AG04450 (cell line): ENCODE data around the gene NLGN1. TPM values are rescaled to one million over a fixed set of nuclear protein-coding genes. Genes with fewer than 3 reads are reported as not detected.

Experiments
- CTCF ChIA-PET: fragments of 300-600, 350-600 bp; formaldehyde crosslinking; extraction: SDS; loops from one replicate; lab custom pipeline; 2022; ENCODE audit warnings: antibody characterized with exemption, inconsistent platforms; lab: Charles Lee
- POLR2A ChIA-PET: fragments of 350-600 bp; formaldehyde crosslinking; extraction: SDS; loops from one replicate; lab custom pipeline; 2021; ENCODE audit warnings: antibody characterized with exemption, inconsistent platforms; lab: Yijun Ruan, JAX
- DNase-seq: peaks from one replicate; pipeline ENCODE4 v3.0.0-alpha.2; 2011; ENCODE audit warnings: low read depth, low spot score
- H3K27ac ChIP-seq: one replicate; pipeline ENCODE4 v1.5.1; 2012; ENCODE audit warnings: low read depth, low read length, control low read depth
- H3K27me3 ChIP-seq: one replicate; pipeline ENCODE4 v1.6.0; 2012; ENCODE audit warnings: low read length; ENCODE audit not compliant: control insufficient read depth, insufficient read depth
- H3K4me3 ChIP-seq: 2 replicates; pipeline ENCODE4 v1.5.1; 2011; ENCODE audit warnings: mild to moderate bottlenecking, low read depth, low read length, control low read depth
- H3K9me3 ChIP-seq: 2 replicates; pipeline ENCODE4 v1.5.1; 2012; ENCODE audit warnings: low read length; ENCODE audit not compliant: control insufficient read depth, insufficient read depth
- polyA plus RNA-seq: library from polyadenylated mRNA; depleted of rRNA; stranded (reverse); fragments of >200 nt; gene quantifications from 2 replicates; pipeline ENCODE4 v1.2.3, GENCODE V29; 2011
- TF ChIP-seq, protein P1 (sequence below): IDR thresholded peaks from 2 replicates; pipeline ENCODE4 v1.5.1; 2011; ENCODE audit warnings: low read depth, low read length, control low read depth, inconsistent platforms

NLGN1 gene
- polyA plus RNA-seq, 1 experiment: 1.7 TPM

DNA sequence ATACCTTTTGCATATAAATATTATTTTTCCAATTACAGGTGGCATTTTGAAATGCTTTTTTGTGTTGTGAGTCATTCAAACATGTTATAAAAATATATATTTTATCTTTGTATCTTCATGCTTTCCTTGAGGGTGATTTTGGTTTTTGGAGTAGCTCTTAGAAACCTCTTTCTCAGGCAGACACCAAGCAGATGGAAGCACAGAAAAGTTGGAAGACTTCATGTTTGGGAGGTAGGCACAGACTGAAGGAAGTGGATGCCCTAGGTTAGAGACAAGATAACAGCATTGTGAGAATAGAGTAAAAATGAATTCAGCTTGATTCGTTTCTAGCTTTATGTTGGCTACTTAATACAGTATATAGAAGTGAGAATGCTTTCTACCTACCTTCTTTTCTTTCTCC, 338.3 kb downstream of the NLGN1 start:
- no peak for DNase-seq
- ChIA-PET CTCF (no interaction called here), POLR2A (no interaction called here)
- Histone ChIP-seq H3K9me3 (no peaks in the 10 kb centered on the region), H3K27ac (no peak overlapping the region), H3K4me3 (no peak overlapping the region), H3K27me3 (no peaks in the 10 kb centered on the region)
- TF ChIP-seq, protein P1, sequence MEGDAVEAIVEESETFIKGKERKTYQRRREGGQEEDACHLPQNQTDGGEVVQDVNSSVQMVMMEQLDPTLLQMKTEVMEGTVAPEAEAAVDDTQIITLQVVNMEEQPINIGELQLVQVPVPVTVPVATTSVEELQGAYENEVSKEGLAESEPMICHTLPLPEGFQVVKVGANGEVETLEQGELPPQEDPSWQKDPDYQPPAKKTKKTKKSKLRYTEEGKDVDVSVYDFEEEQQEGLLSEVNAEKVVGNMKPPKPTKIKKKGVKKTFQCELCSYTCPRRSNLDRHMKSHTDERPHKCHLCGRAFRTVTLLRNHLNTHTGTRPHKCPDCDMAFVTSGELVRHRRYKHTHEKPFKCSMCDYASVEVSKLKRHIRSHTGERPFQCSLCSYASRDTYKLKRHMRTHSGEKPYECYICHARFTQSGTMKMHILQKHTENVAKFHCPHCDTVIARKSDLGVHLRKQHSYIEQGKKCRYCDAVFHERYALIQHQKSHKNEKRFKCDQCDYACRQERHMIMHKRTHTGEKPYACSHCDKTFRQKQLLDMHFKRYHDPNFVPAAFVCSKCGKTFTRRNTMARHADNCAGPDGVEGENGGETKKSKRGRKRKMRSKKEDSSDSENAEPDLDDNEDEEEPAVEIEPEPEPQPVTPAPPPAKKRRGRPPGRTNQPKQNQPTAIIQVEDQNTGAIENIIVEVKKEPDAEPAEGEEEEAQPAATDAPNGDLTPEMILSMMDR: no peak

DNA sequence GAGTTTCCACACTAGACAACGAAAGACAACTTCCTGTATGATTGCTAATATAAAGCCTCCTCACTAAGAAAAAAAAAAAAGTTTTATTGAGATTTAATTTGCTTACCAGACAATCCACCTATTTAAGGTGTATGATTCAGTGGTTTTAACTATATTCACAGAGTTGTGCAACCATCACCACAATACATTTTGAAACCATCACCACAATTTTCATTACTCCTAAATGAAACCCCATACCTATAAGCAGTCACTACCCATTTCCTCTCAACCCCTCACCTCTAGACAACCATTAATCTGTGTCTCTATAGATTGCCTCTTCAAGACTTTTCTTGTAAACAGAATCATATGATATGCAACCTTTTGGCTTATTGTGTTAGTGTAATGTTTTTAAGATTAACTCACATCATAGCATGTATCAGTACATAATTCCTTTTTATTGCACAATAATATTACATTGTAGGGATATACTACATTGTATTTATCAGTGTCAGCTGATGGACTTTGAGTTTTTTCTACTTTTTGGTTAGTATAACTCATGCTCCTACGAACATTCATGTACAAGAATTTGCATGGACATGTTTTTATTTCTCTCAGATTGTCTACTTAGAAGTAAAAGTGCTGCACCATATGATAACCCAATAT, 339.7 kb downstream of the NLGN1 start:
- Histone ChIP-seq H3K9me3 (no peaks in the 10 kb centered on the region), H3K27ac (no peak overlapping the region), H3K27me3 (no peaks in the 10 kb centered on the region), H3K4me3 (no peak overlapping the region)
- POLR2A ChIA-PET: no interaction called here
- DNase-seq: no peak
- TF ChIP-seq, protein P1: no peak
- CTCF ChIA-PET: interaction anchor here (0.7 kb wide), 1 partner anchor 328 kb away, joined by 3 read pairs; no protein-coding TSS in a partner anchor

DNA sequence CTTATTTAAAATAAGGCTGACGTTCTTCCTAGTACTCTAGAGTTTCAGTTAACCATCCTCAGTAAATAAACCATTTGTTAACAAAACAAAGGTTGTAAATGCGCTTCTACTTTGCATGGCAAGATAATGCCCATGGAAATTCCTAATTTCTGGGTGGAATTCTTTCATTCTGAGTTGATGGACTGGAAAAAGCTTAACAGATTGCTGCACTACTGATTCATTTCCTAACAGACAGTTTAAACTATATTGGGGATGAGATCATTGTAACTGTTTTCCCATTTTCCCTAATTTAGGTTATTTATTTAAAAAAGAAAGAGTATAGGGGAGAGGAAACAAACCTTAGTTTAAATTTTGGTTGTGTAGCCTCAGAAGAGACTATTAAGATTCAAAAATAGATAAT, 342.2 kb downstream of the NLGN1 start:
- CTCF ChIA-PET: interaction anchor here (1.5 kb wide), 1 partner anchor 11 kb away, joined by 6 read pairs; no protein-coding TSS in a partner anchor
- H3K9me3 ChIP-seq: no peaks in the 10 kb centered on the region
- H3K27ac ChIP-seq: no peak overlapping the region
- TF ChIP-seq, protein P1: no peak
- POLR2A ChIA-PET: no interaction called here
- H3K27me3 ChIP-seq: no peaks in the 10 kb centered on the region
- no peak for DNase-seq
- no peak overlapping the region for H3K4me3 ChIP-seq

DNA sequence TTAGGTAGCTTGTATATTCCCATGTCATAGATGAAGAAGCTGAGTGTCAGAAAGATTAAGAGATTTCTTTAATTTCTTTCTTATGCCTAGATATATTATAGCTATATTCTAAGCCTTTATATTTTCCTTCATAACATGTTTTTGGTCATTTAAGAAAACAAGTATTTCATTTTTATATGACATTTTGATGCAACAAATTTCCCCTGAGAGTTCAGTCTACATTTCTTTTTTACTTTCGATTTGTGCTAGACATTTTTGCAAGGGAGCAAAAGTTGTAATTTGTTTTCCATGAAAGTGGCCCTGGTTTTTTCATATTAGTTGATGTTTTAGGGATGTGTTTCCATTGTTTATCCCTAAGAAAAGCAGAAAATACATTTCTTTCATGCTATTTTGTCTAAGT, 344.9 kb downstream of the NLGN1 start:
- ChIA-PET POLR2A (no interaction called here), CTCF (interaction anchor here (3.1 kb wide), 1 partner anchor 10 kb away, joined by 12 read pairs; no protein-coding TSS in a partner anchor)
- Histone ChIP-seq H3K27me3 (no peaks in the 10 kb centered on the region), H3K27ac (no peak overlapping the region), H3K4me3 (no peak overlapping the region), H3K9me3 (no peaks in the 10 kb centered on the region)
- no peak for DNase-seq
- TF ChIP-seq, protein P1: no peak

DNA sequence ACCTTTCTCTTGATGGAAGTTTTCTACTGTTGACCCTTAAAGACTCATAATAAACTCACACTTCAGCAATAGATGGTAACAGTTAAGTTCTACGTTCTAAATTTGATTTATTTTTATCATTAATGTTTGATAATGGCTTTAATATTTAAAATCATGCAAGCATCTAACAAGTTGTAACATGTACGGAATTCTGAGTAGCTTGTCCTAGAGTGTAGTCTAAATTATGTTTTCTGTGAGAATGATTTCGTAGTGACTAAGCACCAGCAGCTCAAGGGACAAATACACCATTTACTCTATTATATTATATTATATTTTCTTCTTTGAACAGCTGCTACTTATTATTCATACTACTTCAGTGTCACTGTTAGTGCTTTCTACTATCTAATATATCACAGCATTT, 345.6 kb downstream of the NLGN1 start:
- H3K27ac ChIP-seq: no peak overlapping the region
- H3K4me3 ChIP-seq: no peak overlapping the region
- CTCF ChIA-PET: interaction anchor here (3.1 kb wide), 1 partner anchor 10 kb away, joined by 12 read pairs; no protein-coding TSS in a partner anchor

More for the DNA sequence above, 345.6 kb downstream of the NLGN1 start:
- TF ChIP-seq, protein P1: no peak
- Histone ChIP-seq H3K27me3 (no peaks in the 10 kb centered on the region), H3K9me3 (no peaks in the 10 kb centered on the region)
- no peak for DNase-seq
- POLR2A ChIA-PET: no interaction called here
